ENCODE measurements around the gene DGKH.

DNA sequence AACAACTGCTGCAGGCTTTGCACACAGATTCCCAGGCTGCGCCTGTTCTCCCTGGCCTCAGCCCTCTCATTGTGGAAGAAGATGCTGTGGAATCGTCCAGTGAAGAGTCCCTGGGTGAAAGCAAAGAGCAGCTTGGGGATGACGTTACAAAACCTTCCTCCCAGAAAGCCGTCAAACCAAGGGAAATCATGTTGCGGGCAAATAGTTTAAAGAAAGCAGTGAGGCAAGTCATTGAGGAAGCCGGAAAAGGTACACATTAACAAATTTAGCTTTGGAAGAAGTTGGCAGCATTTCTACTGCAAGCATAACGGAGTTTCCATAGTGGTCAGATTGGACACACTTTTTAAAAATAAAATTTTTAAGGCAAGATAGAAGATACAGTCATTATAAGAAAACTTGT, 140.6 kb downstream of the DGKH start:
- TF ChIP-seq YY1 (IDR thresholded peaks at IDR 0.05; ENCODE audit: low read depth) (no peak), FOXM1 (IDR thresholded peaks at IDR 0.05; ENCODE audit: borderline replicate concordance, low read depth) (no peak), CEBPB (IDR thresholded peaks at IDR 0.05) (no peak), RAD21 (IDR thresholded peaks at IDR 0.05; ENCODE audit: low read depth) (no peak), TAF1 (IDR thresholded peaks at IDR 0.05; ENCODE audit: low read depth) (no peak), CREB1 (IDR thresholded peaks at IDR 0.05; ENCODE audit: low read depth) (no peak)
- TF ChIP-seq, protein P1, sequence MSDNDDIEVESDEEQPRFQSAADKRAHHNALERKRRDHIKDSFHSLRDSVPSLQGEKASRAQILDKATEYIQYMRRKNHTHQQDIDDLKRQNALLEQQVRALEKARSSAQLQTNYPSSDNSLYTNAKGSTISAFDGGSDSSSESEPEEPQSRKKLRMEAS (IDR thresholded peaks at IDR 0.05) = no peak
- TF ChIP-seq, protein P2, sequence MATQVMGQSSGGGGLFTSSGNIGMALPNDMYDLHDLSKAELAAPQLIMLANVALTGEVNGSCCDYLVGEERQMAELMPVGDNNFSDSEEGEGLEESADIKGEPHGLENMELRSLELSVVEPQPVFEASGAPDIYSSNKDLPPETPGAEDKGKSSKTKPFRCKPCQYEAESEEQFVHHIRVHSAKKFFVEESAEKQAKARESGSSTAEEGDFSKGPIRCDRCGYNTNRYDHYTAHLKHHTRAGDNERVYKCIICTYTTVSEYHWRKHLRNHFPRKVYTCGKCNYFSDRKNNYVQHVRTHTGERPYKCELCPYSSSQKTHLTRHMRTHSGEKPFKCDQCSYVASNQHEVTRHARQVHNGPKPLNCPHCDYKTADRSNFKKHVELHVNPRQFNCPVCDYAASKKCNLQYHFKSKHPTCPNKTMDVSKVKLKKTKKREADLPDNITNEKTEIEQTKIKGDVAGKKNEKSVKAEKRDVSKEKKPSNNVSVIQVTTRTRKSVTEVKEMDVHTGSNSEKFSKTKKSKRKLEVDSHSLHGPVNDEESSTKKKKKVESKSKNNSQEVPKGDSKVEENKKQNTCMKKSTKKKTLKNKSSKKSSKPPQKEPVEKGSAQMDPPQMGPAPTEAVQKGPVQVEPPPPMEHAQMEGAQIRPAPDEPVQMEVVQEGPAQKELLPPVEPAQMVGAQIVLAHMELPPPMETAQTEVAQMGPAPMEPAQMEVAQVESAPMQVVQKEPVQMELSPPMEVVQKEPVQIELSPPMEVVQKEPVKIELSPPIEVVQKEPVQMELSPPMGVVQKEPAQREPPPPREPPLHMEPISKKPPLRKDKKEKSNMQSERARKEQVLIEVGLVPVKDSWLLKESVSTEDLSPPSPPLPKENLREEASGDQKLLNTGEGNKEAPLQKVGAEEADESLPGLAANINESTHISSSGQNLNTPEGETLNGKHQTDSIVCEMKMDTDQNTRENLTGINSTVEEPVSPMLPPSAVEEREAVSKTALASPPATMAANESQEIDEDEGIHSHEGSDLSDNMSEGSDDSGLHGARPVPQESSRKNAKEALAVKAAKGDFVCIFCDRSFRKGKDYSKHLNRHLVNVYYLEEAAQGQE (IDR thresholded peaks at IDR 0.05; ENCODE audit: low read depth) = no peak

Data from Ishikawa (cell line).